Stimulated activated naive CD8-positive, alpha-beta T cell treated with anti-CD3 and anti-CD28 coated beads, Interleukin-15, Interleukin-2, amounts not matched to agents 100 ng/mL and 50 ng/mL, for 24 hours (primary cell): ENCODE results near the gene ADCY2.
A peak's percentile ranks its signal among the peaks of the same experiment; 100 is the strongest.

ENCODE experiments used
- H3K27ac Mint-ChIP-seq: one replicate; pipeline ENCODE4 v1.8.0; 2021; ENCODE audit warnings: mild to moderate bottlenecking, mixed read lengths
- H3K27me3 Mint-ChIP-seq: one replicate; pipeline ENCODE4 v1.8.0; 2021; ENCODE audit warnings: mixed read lengths
- H3K36me3 Mint-ChIP-seq: one replicate; pipeline ENCODE4 v1.8.0; 2021; ENCODE audit warnings: low read depth, mixed read lengths
- H3K4me1 Mint-ChIP-seq: one replicate; pipeline ENCODE4 v1.8.0; 2021; ENCODE audit warnings: low read depth, mixed read lengths
- H3K4me3 Mint-ChIP-seq: one replicate; pipeline ENCODE4 v1.8.0; 2021; ENCODE audit warnings: mild to moderate bottlenecking, mixed read lengths
- H3K9me3 Mint-ChIP-seq: one replicate; pipeline ENCODE4 v1.8.0; 2021; ENCODE audit warnings: mixed read lengths

The ADCY2 gene

GRCh38 chr5:7844901-7845300 lies 449.0 kb downstream of the ADCY2 start:
- H3K4me3 Mint-ChIP-seq: no peak overlapping the region
- H3K4me1 Mint-ChIP-seq: no peaks in the 10 kb centered on the region
- H3K27ac Mint-ChIP-seq: no peak overlapping the region
- no peaks in the 10 kb centered on the region for H3K9me3 Mint-ChIP-seq
- H3K36me3 Mint-ChIP-seq: no peaks in the 10 kb centered on the region
- H3K27me3 Mint-ChIP-seq: peaks cover 65% of the 10 kb centered on the region

GRCh38 chr5:7845557-7845956 lies 449.6 kb downstream of the ADCY2 start:
- Mint-ChIP-seq H3K4me1 (no peaks in the 10 kb centered on the region), H3K9me3 (no peaks in the 10 kb centered on the region), H3K27me3 (peaks cover 63% of the 10 kb centered on the region), H3K36me3 (no peaks in the 10 kb centered on the region), H3K4me3 (no peak overlapping the region), H3K27ac (no peak overlapping the region)

GRCh38 chr5:7846327-7846726 lies 450.4 kb downstream of the ADCY2 start:
- Mint-ChIP-seq H3K4me3 (no peak overlapping the region), H3K4me1 (peaks cover 3% of the 10 kb centered on the region), H3K27ac (no peak overlapping the region), H3K27me3 (peaks cover 60% of the 10 kb centered on the region), H3K9me3 (no peaks in the 10 kb centered on the region), H3K36me3 (no peaks in the 10 kb centered on the region)

GRCh38 chr5:7848296-7848695 lies 452.4 kb downstream of the ADCY2 start:
- Mint-ChIP-seq H3K27ac (no peak overlapping the region), H3K36me3 (no peaks in the 10 kb centered on the region), H3K9me3 (no peaks in the 10 kb centered on the region), H3K4me3 (no peak overlapping the region), H3K27me3 (peaks cover 57% of the 10 kb centered on the region), H3K4me1 (peaks cover 13% of the 10 kb centered on the region)

GRCh38 chr5:7849681-7850394 lies 453.9 kb downstream of the ADCY2 start:
- peak overlapping the region; percentile 62 for H3K4me3 Mint-ChIP-seq
- H3K27me3 Mint-ChIP-seq: peaks cover 45% of the 10 kb centered on the region
- no peak overlapping the region for H3K27ac Mint-ChIP-seq
- no peaks in the 10 kb centered on the region for H3K9me3 Mint-ChIP-seq
- H3K36me3 Mint-ChIP-seq: no peaks in the 10 kb centered on the region
- H3K4me1 Mint-ChIP-seq: peaks cover 13% of the 10 kb centered on the region

GRCh38 chr5:7850395-7851239 lies 454.7 kb downstream of the ADCY2 start, which contains the start of gene CFAP90:
TSS of gene CFAP90 (minus strand) at chr5:7851133. CDS start at chr5:7851021, 112 bp downstream.
- Mint-ChIP-seq H3K27ac (no peak within 1 kb of the TSS), H3K4me3 (peak within 1 kb of the TSS; percentile 71), H3K27me3 (peaks cover 45% of the 10 kb centered on the region), H3K9me3 (no peaks in the 10 kb centered on the region), H3K4me1 (peaks cover 13% of the 10 kb centered on the region), H3K36me3 (no peaks in the 10 kb centered on the region)

- Mint-ChIP-seq H3K9me3 (no peaks in the 10 kb centered on the region), H3K4me1 (peaks cover 13% of the 10 kb centered on the region), H3K27ac (no peak overlapping the region), H3K4me3 (peak overlapping the region; percentile 71), H3K27me3 (peaks cover 44% of the 10 kb centered on the region), H3K36me3 (no peaks in the 10 kb centered on the region)
Measured at GRCh38 chr5:7851240-7851592, 455.3 kb downstream of the ADCY2 start.

- H3K4me3 Mint-ChIP-seq: no peak overlapping the region
- no peaks in the 10 kb centered on the region for H3K36me3 Mint-ChIP-seq
- no peaks in the 10 kb centered on the region for H3K9me3 Mint-ChIP-seq
- H3K27ac Mint-ChIP-seq: no peak overlapping the region
- peaks cover 39% of the 10 kb centered on the region for H3K27me3 Mint-ChIP-seq
- H3K4me1 Mint-ChIP-seq: peaks cover 13% of the 10 kb centered on the region
Measured at GRCh38 chr5:7851617-7852289, 455.8 kb downstream of the ADCY2 start.

GRCh38 chr5:7852542-7852941 lies 456.6 kb downstream of the ADCY2 start:
- Mint-ChIP-seq H3K9me3 (no peaks in the 10 kb centered on the region), H3K27me3 (peaks cover 34% of the 10 kb centered on the region), H3K27ac (no peak overlapping the region), H3K36me3 (peaks cover 2% of the 10 kb centered on the region), H3K4me1 (peaks cover 15% of the 10 kb centered on the region), H3K4me3 (no peak overlapping the region)

GRCh38 chr5:7852988-7853387 lies 457.1 kb downstream of the ADCY2 start:
- H3K9me3 Mint-ChIP-seq: no peaks in the 10 kb centered on the region
- peaks cover 19% of the 10 kb centered on the region for H3K4me1 Mint-ChIP-seq
- peaks cover 7% of the 10 kb centered on the region for H3K36me3 Mint-ChIP-seq
- peaks cover 31% of the 10 kb centered on the region for H3K27me3 Mint-ChIP-seq
- no peak overlapping the region for H3K27ac Mint-ChIP-seq
- H3K4me3 Mint-ChIP-seq: no peak overlapping the region

GRCh38 chr5:7855611-7856010 lies 459.7 kb downstream of the ADCY2 start:
- Mint-ChIP-seq H3K27ac (no peak overlapping the region), H3K27me3 (peaks cover 16% of the 10 kb centered on the region), H3K4me1 (peaks cover 27% of the 10 kb centered on the region), H3K9me3 (no peaks in the 10 kb centered on the region), H3K4me3 (no peak overlapping the region), H3K36me3 (peaks cover 33% of the 10 kb centered on the region)

GRCh38 chr5:7856855-7857254 lies 460.9 kb downstream of the ADCY2 start:
- H3K27ac Mint-ChIP-seq: no peak overlapping the region
- H3K36me3 Mint-ChIP-seq: peaks cover 43% of the 10 kb centered on the region
- peaks cover 20% of the 10 kb centered on the region for H3K4me1 Mint-ChIP-seq
- peaks cover 8% of the 10 kb centered on the region for H3K27me3 Mint-ChIP-seq
- H3K9me3 Mint-ChIP-seq: no peaks in the 10 kb centered on the region
- H3K4me3 Mint-ChIP-seq: no peak overlapping the region

GRCh38 chr5:7857361-7857760 lies 461.4 kb downstream of the ADCY2 start:
- Mint-ChIP-seq H3K9me3 (no peaks in the 10 kb centered on the region), H3K4me1 (peaks cover 16% of the 10 kb centered on the region), H3K27ac (no peak overlapping the region), H3K36me3 (peaks cover 46% of the 10 kb centered on the region), H3K27me3 (peaks cover 3% of the 10 kb centered on the region), H3K4me3 (no peak overlapping the region)

GRCh38 chr5:7857926-7858632 lies 462.1 kb downstream of the ADCY2 start:
- no peaks in the 10 kb centered on the region for H3K27me3 Mint-ChIP-seq
- peak overlapping the region; percentile 58 for H3K27ac Mint-ChIP-seq
- peaks cover 13% of the 10 kb centered on the region for H3K4me1 Mint-ChIP-seq
- H3K4me3 Mint-ChIP-seq: no peak overlapping the region
- H3K36me3 Mint-ChIP-seq: peaks cover 53% of the 10 kb centered on the region
- no peaks in the 10 kb centered on the region for H3K9me3 Mint-ChIP-seq
